Right cardiac atrium (tissue), 5 donors: Measurements from ENCODE around the gene TECPR2. TPM values are rescaled to one million over a fixed set of nuclear protein-coding genes. Genes with fewer than 3 reads are reported as not detected.

ENCODE experiments used
- ATAC-seq, 2 donors: fragments of 200-7000 bp; cut with Tn5 transposase; one replicate each; pipeline versions ENCODE4 v1.8.0 to v1.9.1; 2020; ENCODE audit warnings: moderate library complexity in 2 of 2, mild to moderate bottlenecking in 1 of 2
- DNase-seq, 3 donors: peaks; one replicate each; pipeline ENCODE4 v3.0.0-alpha.2; 2020
- H3K27ac ChIP-seq: one replicate; pipeline ENCODE4 v1.5.1; 2013; ENCODE audit warnings: mild to moderate bottlenecking, low read length, control low read depth, moderate library complexity
- H3K27me3 ChIP-seq: one replicate; pipeline ENCODE4 v1.6.1; 2013; ENCODE audit not compliant: control insufficient read depth, insufficient read depth
- H3K4me1 ChIP-seq: one replicate; pipeline ENCODE4 v1.6.1; 2013; ENCODE audit warnings: low read length; ENCODE audit not compliant: control insufficient read depth, insufficient read depth
- H3K4me3 ChIP-seq: one replicate; pipeline ENCODE4 v1.5.1; 2013; ENCODE audit warnings: low read length, control low read depth
- H3K9me3 ChIP-seq: one replicate; pipeline ENCODE4 v1.6.1; 2013; ENCODE audit warnings: low read length; ENCODE audit not compliant: control insufficient read depth
- WGBS: extraction: QIAGEN DNeasy Blood & Tissue Kit; methylation state at CpG from one replicate; pipeline ENCODE4 v1.1.7; 2013; 5-methylcytosine and 5-hydroxymethylcytosine counted together
- intact Hi-C, 4 donors: fragments of 100-400 bp; cut with DNase I; formaldehyde crosslinking; loops; one replicate each; pipeline versions ENCODE4 v1.11.0 to v1.14.0; 2022 to 2023
- polyA plus RNA-seq: library from polyadenylated mRNA; stranded (reverse); fragments of 200-250 nt; gene quantifications from one replicate; pipeline ENCODE4 v1.2.3, GENCODE V29; 2013
- total RNA-seq, 4 donors: library from RNA; stranded (reverse); fragmentation: NEBNext Ultra II Directional; extraction: Animal tissue kit (Norgen Biotek cat#: 25700); gene quantifications; one replicate each; pipeline ENCODE4 v1.2.1, GENCODE V29; 2021
- donor health status: healthy with polysubstance abuse.
- donor health status: DM: no; HTN: yes; CAD: no.
- donor health status: DM: no; HTN: no; CAD: no.
- donor health status: DM: no; HTN: yes; CAD: no; lungs with severe emphysema.
- donor health status: DM: yes; HTN: yes; CAD: no.

TECPR2 gene
- total and polyA plus RNA-seq, 5 donors = 10.1 to 32.0 (median 23.5) TPM

DNA sequence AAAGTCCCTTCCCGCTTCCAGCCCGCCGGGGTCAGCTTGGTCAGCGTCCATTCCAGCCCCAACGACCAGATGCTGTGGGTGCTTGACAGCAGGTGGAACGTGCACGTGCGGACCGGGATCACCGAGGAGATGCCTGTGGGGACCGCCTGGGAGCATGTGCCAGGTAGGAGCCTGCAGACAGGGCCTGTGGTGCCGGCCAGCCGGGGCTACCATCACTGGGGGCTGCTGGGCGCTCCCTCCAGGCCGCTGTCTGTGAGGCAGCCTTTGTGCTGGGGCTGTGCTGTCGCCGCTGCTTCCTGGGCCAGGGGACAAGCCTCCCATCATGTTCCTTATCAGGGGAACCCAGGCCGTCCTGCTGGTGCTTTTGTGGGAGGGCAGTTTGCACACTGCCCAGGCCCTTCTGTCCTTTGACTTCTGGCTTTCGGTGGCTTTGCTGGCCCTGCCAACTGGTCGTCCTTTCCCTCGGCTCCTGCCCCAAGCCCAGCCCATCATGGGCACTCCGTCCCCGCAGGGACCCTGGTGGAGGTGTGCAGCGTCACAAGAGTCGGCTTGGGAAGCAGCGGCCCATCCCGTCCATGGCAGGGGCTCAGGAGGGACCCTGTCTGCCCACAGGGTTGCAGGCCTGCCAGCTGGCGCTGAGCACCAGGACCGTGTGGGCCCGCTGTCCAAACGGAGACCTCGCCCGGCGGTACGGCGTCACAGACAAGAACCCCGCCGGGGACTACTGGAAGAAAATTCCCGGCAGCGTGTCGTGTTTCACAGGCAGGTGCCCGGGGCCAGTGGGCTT lies 134.4 kb downstream of the TECPR2 start:
- DNase-seq (peak in 1 of 3 donors; percentile 56), ATAC-seq (no peak)
- Histone ChIP-seq H3K4me1 (peaks cover 3% of the 10 kb centered on the region), H3K9me3 (no peaks in the 10 kb centered on the region), H3K27ac (no peak overlapping the region), H3K4me3 (no peak overlapping the region), H3K27me3 (no peaks in the 10 kb centered on the region)
- intact Hi-C loops = no loop called here
- 93% methylated on average over 42 of the region's 42 CpGs for WGBS

DNA sequence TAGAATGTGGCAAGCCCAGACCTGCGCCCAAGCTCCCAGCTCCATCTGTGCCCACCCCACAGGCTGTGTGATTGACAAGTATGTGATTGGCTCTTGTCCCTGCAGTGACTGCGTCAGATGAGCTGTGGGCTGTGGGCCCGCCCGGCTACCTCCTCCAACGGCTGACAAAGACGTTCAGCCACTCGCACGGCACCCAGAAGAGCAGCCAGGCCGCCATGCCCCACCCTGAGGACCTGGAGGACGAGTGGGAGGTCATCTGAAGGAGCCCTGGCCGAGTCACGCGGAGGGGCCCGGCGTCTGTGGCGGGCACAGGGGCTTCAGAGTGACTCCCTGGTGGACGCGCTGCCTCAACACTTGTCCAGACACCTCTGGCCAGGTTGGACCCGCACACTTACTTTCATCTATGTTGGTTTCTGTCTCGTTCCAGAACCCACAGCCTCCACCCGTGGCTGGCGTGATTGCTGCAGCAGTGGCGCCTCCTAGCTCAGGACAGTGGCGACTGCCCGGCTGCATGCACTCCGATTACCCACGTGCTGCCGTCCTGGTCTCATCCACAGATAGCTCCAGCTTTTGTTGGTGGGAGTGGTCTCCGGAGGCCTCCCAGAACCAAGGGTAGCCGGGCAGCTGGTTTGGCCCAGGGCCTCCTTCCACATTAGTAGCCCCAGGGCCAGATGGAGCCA lies 135.4 kb downstream of the TECPR2 start:
- Histone ChIP-seq H3K27me3 (no peaks in the 10 kb centered on the region), H3K9me3 (no peaks in the 10 kb centered on the region), H3K27ac (no peak overlapping the region), H3K4me1 (peaks cover 3% of the 10 kb centered on the region), H3K4me3 (no peak overlapping the region)
- DNase-seq (peak in 1 of 3 donors; percentile 57), ATAC-seq (no peak)
- 82% methylated on average over 30 of the region's 30 CpGs for WGBS
- intact Hi-C loops = no loop called here

DNA sequence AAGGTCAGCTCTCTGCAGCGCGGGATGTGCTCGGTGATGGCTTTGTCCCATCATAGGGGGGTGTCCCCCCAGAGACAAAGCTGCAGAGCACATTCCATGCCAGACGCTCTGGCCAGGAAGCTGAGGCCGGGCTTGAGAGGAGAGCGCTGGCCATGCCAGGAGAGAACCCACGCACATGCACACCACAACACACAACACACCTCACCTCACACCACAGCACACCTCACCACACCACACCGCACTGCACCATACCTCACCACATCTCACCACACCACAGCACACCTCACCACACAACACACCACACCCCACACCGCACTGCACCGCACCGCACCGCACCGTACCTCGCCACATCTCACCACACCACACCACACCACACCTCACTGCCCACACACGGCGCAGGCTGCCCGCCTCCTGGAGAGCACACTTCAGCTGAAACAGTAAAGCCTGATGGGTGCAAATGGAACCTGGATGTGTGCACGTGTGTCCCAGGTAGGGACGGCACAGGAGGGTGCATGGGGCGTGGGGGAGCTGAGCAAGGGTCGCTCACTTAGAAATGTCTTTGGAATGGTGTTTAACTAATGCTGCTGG lies 136.0 kb downstream of the TECPR2 start:
- Histone ChIP-seq H3K27me3 (no peaks in the 10 kb centered on the region), H3K4me3 (no peak overlapping the region), H3K9me3 (no peaks in the 10 kb centered on the region), H3K4me1 (peaks cover 3% of the 10 kb centered on the region), H3K27ac (no peak overlapping the region)
- intact Hi-C loops = no loop called here
- DNase-seq = peak in 2 of 3 donors; percentile 50 to 61
- 80% methylated on average over 21 of the region's 21 CpGs for WGBS
- ATAC-seq = peak in 1 of 2 donors; percentile 1

DNA sequence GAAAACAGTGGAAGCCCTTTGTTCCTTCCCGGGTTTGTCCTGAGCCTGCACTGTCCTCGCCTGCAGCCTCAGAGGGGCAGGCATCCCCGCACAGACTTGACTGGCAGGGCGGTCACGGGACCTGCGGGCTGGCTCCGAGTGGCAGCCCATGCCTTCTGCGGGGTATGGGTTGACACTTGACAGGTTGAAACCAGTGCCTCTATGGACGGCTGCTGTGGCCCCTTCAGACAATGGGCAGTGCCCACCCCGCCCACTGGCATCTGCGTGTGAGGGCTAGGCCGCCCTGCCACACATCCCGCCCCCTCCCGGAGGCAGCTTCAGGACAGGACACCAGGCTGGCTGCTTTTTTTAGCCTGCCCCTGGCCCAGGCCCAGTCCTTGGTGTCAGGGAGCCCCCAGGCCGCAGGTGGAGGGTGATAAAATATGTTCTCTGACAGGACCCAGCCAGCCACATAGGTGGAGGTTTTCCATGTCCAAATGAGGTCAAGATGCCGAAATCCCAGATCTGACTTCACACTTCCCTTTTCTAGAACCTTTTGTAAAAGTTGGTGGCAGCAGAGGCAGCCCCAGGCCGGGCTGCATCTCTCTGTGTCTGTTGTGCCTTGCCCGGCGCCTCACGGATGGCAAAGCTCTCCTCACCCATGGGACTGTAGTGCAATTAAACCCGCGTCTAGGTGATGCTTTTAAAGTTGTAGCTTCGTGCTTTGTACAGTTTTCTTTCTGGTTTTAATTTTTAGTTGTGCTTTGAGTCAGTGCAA lies 136.8 kb downstream of the TECPR2 start:
- Histone ChIP-seq H3K27me3 (no peaks in the 10 kb centered on the region), H3K4me3 (no peak overlapping the region), H3K4me1 (peaks cover 7% of the 10 kb centered on the region), H3K9me3 (no peaks in the 10 kb centered on the region), H3K27ac (peak overlapping the region; percentile 85)
- 65% methylated on average over 23 of the region's 23 CpGs for WGBS
- intact Hi-C loops = no loop called here
- ATAC-seq = peak; percentile 68 to 83
- peak; percentile 82 to 90 (median 89) for DNase-seq

DNA sequence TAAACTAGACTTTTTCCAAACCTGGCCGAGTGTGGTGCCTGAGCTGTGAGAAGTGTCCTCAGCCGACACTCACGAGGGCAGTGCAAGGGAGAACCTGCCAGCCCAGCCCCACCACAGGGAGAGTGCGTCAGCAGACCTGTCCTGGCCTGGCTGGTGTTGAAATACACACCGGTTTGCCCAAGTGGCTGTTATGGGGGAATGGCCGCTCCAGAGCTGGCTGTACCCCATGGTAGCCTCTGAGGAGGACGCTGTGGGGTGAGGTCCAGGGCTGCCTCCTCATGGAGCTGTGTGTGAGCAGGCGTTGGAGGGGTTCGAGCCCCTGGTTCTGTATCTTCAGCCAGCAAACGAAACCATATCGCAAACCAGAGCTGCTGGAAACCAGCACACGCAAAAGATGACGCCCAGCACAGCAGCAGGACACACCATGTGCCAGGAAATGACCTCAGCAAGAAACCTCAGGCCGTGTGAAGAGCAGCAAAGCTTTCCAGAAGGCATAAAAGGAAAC lies 137.5 kb downstream of the TECPR2 start:
- intact Hi-C loops = no loop called here
- Histone ChIP-seq H3K4me3 (no peak overlapping the region), H3K27me3 (no peaks in the 10 kb centered on the region), H3K27ac (peak overlapping the region; percentile 85), H3K4me1 (peaks cover 7% of the 10 kb centered on the region), H3K9me3 (no peaks in the 10 kb centered on the region)
- 26% methylated on average over 14 of the region's 14 CpGs for WGBS
- ATAC-seq (peak; percentile 70 to 75), DNase-seq (peak; percentile 78 to 82 (median 82))

DNA sequence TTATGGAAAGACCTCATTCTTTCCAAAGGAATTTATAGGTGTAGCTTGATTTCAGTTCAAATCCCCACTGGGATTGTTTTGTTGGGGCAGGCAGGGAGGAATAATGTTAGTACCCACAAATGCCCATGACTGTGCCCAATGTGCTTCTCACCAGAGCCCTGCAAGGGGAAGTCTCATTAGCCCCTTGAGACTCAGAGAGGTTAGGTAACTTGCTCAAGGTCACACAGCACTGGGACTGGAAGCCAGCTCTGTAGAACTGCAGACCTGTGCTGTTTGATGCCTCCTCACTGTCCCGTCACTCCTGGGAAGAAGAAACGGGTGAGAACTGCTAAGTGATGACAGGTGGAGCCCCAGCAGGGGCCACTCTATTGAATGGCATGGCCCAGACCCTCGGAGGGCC lies 138.0 kb downstream of the TECPR2 start:
- H3K27me3 ChIP-seq = no peaks in the 10 kb centered on the region
- intact Hi-C loops = no loop called here
- peak overlapping the region; percentile 85 for H3K27ac ChIP-seq
- no peak overlapping the region for H3K4me3 ChIP-seq
- peak in 1 of 3 donors; percentile 4 for DNase-seq
- H3K4me1 ChIP-seq = peaks cover 7% of the 10 kb centered on the region
- ATAC-seq = peak in 1 of 2 donors; percentile 1
- H3K9me3 ChIP-seq = no peaks in the 10 kb centered on the region
- WGBS = 61% methylated on average over 3 of the region's 3 CpGs

DNA sequence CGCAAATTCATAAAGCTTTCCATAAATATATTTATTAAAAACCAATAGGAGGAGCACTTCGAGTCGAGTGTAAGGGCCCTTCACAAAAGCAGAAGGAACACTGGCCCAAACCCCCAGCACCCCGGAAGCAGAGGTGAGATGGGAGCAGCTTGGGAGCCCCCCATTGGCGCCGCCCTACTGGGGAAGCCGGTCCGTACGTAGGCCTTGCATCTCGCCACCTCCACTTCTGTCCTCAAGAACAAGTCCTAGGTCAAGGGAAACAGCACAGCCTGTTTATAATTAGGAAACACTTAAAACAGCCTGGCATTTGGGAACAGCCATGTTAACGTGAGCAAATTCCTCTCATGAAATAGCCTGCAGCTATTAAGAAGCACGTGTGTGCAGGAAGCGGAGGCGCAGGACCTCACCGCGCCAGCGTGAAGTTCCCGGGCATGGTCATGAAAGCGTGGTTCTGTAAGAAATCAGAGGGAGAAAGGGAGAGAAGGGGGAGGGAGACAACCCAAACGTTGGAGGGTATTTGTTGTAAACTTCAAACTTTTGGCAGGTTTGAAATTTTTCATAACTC lies 139.1 kb downstream of the TECPR2 start:
- intact Hi-C loops = no loop called here
- DNase-seq (peak in 1 of 3 donors; percentile 57), ATAC-seq (no peak)
- H3K9me3 ChIP-seq = no peaks in the 10 kb centered on the region
- H3K4me3 ChIP-seq = no peak overlapping the region
- peaks cover 7% of the 10 kb centered on the region for H3K4me1 ChIP-seq
- H3K27me3 ChIP-seq = no peaks in the 10 kb centered on the region
- peak overlapping the region; percentile 50 for H3K27ac ChIP-seq
- 84% methylated on average over 20 of the region's 20 CpGs for WGBS

DNA sequence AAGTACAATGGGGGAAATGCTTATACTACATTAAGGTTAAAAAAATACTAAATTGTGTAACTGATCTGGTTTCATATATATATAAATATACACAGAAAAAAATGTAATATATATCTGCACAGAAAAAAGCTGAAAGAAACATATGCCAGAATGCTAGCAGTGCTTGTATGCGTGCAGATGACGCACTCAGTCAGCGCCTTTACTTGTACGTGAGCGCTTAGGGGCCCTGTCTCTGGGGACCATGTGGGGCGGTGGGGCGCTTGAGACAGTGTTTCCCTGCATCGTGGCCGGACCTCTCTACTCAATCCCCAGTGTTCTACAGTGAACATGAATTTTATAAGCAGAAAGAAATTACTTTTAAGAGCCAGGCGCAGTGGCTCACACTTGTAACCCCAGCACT lies 139.8 kb downstream of the TECPR2 start:
- Histone ChIP-seq H3K4me1 (peaks cover 7% of the 10 kb centered on the region), H3K4me3 (no peak overlapping the region), H3K27ac (no peak overlapping the region), H3K27me3 (no peaks in the 10 kb centered on the region), H3K9me3 (no peaks in the 10 kb centered on the region)
- peak in 1 of 3 donors; percentile 20 for DNase-seq
- WGBS = 96% methylated on average over 10 of the region's 10 CpGs
- intact Hi-C loops = no loop called here
- ATAC-seq = no peak

DNA sequence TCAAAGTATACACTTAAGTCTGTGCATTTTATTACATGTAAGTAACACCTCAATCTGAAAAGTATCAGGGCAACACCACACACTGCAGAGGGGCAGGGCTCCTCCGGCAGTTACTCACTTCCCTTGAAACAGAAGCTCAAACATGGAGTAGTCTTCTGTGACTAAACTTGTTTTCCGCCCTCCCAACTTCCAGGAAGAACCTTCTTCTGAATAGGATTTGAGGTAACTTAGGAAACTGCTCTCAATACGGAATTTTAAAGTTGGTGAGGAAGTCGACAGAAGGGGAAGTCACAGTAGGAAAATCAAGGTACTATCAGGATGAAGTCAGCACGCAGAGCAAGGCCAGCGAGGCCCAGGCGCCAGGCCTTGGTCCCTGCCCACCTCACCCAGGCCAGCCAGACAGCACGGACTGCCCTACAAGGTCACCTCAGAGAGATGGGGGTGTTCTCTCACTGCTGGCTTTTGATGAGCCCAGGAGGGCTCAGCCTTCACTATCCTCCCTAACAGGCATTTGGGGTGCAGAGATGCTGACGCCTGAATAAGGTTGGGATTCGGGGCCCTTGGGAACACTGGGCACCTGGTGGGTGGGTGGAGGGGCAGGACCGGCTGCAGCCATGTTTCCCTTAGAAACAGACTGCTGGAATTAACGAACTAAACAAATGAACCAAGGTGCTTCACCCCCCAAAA lies 141.0 kb downstream of the TECPR2 start:
- peak in 2 of 3 donors; percentile 58 to 63 for DNase-seq
- no peak for ATAC-seq
- intact Hi-C loops = no loop called here

More for the DNA sequence above, 141.0 kb downstream of the TECPR2 start:
- H3K4me3 ChIP-seq = no peak overlapping the region
- H3K9me3 ChIP-seq = no peaks in the 10 kb centered on the region
- peaks cover 7% of the 10 kb centered on the region for H3K4me1 ChIP-seq
- H3K27ac ChIP-seq = peak overlapping the region; percentile 68
- WGBS = 63% methylated on average over 12 of the region's 12 CpGs
- H3K27me3 ChIP-seq = no peaks in the 10 kb centered on the region
